Astrocyte (in vitro differentiated cells and primary cell): ENCODE results near the gene THADA.

Experiments used
- EZH2 ChIP-seq: IDR thresholded peaks from 2 replicates; pipeline ENCODE4 v1.6.1; 2012; ENCODE audit warnings: mild to moderate bottlenecking, low read length, inconsistent platforms; ENCODE audit not compliant: insufficient read depth
- TF ChIP-seq, protein P1 (sequence below): IDR thresholded peaks from 2 replicates; pipeline ENCODE4 v1.5.1; 2011; ENCODE audit warnings: low read depth, mild to moderate bottlenecking, inconsistent platforms, low read length, moderate library complexity; ENCODE audit not compliant: insufficient read depth

DNA sequence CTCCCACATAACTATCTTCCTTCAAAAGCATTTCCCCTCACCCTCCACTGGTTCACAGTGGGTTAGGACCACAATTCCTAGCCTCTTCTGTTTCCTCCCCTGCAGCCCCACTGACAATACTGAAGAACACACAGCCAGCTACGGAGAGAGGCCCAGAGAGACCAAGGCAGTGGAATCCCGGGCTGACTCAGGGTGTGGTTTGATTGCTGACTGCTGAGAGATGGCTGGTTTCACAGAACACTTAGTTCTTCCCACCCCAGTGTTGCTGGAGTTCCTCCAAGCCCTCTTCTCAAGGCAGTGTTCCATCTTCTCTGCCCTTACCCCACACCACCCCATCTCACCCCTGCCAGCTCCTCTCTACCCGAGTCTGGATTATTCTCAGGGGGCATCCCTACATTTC lies 326.1 kb downstream of the THADA start:
- TF ChIP-seq, protein P1, sequence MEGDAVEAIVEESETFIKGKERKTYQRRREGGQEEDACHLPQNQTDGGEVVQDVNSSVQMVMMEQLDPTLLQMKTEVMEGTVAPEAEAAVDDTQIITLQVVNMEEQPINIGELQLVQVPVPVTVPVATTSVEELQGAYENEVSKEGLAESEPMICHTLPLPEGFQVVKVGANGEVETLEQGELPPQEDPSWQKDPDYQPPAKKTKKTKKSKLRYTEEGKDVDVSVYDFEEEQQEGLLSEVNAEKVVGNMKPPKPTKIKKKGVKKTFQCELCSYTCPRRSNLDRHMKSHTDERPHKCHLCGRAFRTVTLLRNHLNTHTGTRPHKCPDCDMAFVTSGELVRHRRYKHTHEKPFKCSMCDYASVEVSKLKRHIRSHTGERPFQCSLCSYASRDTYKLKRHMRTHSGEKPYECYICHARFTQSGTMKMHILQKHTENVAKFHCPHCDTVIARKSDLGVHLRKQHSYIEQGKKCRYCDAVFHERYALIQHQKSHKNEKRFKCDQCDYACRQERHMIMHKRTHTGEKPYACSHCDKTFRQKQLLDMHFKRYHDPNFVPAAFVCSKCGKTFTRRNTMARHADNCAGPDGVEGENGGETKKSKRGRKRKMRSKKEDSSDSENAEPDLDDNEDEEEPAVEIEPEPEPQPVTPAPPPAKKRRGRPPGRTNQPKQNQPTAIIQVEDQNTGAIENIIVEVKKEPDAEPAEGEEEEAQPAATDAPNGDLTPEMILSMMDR = no peak
- no peak for TF ChIP-seq EZH2
